DMS 273 (cell line): Measurements from ENCODE around the gene OSTM1.
A peak's percentile ranks its signal among the peaks of the same experiment; 100 is the strongest.
"Not testable (repeated sequence)": the region's sequence is repeated elsewhere in the genome, so short reads cannot be mapped to it uniquely, and the experiment has no call there.

Experiments
- DNase-seq: peaks from one replicate; lab custom pipeline; 2025; ENCODE audit not compliant: unreplicated experiment; lab: John Stamatoyannopoulos, UW

The OSTM1 gene

GRCh38 chr6:108027056-108027455, 47.5 kb downstream of the OSTM1 start:
- peak; percentile 55 for DNase-seq

DNA sequence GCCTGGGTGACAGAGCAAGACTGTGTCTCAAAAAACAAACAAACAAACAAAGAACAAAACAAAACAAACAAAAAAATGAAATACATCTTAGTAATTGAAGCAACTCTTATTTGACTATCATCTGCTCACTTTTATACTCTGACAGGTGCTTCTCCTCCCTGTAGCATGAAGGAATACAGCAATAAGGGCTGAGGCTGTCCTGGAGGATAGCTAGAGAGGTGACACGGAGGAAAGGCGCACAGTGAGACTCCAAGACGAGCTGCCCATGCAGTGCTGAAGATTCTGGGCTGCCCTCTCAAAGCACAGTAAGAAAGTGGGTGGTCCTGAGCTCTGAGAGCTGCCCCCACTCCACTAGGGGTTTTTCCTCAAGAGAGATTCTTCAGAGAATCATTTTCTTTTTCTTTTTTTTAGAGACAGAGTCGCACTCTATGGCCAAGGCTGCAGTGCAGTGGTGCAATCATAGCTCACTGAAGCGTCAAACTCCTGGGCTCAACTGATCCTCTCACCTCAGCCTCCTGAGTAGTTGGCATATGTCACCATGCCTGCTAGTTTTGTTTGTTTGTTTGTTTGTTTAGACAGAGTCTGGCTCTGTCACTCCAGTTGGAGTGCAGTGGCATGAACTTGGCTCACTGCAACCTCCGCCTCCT, 50.0 kb downstream of the OSTM1 start:
- no peak for DNase-seq

- no peak for DNase-seq
Measured at GRCh38 chr6:108020472-108021116, 53.9 kb downstream of the OSTM1 start.

DNA sequence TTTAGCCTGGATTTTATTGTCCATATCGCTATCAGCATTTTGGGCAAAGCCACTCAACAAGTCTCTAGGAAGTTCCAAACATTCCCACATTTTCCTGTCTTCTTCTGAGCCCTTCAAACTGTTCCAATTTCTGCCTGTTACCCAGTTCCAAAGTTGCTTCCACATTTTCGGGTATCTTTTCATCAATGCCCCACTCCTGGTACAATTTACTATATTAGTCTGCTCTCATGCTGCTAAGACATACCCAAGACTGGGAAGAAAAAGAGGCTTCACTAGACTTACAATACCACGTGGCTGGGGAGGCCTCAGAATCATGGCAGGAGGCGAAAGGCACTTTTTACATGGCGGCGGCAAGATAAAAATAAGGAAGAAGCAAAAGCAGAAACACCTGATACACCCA, 58.3 kb downstream of the OSTM1 start:
- not testable (repeated sequence) for DNase-seq

DNA sequence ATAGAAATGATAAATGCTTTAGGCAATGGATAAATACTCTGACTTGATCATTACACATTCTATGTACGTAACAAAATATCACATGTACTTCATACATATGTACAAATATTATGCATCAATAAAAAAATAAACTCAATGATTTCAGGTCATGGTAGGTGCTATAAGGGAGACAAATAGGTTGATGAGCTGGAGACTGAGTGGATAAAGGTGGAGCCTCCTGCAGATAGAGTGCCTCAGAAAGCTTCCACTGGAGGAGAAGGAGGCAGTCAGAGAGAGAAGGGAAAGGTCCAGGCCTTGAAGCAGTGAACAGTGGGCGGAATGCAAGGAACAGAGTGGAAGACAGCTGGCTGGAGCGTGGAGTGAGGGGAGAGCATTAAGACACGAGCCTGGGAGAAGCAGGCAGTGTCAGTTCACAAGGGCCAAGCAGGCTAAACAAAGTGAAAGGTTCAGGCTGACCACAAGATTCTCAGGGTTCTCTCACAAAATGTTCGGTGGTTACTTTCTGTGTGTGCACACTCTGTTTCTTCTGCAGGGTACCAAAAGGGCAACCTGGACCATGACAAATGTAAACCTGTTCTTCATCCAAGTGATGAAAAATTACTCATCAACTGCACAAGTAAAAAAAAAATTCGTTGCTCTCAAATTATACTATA, 60.6 kb downstream of the OSTM1 start:
- DNase-seq = no peak

GRCh38 chr6:108009894-108010293, 64.6 kb downstream of the OSTM1 start:
- DNase-seq = no peak

GRCh38 chr6:108009258-108009657, 65.3 kb downstream of the OSTM1 start:
- not testable (repeated sequence) for DNase-seq

- no peak for DNase-seq
Measured at GRCh38 chr6:108008363-108008762, 66.2 kb downstream of the OSTM1 start.

DNA sequence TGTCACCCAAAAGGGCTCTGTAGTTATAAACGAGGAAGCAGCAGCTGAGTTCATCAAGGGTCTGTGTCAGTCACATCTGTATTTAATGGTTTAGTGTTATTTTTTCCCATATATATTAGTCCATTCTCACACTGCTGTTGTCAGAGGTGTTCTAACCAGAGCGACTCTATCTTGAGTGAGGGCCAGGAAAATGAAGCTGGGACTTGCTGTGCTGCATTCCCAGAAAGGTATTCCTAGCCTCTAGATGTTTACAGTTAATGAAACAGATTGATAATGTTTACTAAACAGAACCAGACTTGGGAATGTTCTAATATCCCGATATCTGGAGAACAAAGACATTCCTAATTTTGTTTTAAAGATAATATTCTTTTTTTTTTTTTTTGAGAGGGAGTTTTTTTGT, 68.6 kb downstream of the OSTM1 start:
- DNase-seq = no peak

DNA sequence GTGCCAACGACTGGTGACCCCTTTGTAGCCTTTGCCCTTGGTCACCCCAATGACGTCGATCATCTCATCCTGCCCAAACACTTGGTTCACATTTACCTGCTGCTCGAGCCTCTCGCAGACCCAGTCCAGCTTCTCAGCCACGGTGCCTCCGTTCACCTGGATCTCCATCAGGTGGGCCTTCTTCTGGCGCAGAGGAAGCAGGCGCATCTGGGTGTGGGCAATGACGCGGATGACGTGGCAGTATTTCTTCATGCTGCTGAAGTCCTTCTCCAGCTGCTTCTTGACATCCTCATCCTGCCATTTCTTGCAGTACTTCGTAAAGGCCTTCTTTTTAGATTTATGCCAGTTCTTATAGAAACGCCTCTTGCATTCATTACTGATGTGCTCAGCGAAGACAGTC, 69.7 kb downstream of the OSTM1 start:
- DNase-seq = no peak

DNA sequence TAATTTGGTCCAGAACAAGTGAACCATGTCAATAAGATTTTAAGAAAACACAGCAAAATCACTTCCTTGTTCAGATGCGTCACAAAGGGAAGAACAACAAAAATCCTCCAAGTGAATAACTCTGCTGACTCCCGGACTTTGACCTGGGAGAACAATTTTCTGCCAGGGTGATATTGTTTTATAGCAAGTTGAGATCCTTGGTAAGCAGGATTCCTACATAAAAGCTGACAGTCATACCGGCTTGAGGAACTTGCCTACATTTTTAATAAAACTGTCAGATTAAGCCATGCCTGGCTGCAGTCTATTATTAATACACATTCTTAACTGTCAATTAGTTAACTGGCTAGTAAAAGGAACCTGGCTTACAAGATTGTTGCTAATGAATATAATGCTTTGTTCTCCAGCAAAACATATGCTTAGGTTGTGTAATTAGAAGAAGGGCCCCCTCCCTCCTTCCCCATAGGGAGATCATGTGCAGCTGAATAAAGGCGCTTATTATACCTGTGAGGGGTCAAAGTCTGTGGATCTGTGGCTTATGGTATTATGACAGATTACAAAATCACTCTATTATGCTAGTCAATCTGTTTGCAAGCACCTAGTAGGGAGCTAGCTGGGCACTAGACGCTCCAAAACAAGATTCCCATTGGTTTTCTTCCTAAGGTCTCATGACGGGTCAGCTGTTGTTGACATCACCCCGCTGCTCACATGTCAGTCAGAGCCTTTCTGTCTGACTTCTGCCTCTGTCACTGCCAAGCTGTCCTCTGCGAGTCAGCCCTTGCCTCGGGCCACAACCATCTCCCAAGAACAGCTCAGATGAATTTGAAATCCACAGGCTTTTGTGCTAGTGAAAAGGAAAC, 71.9 kb downstream of the OSTM1 start:
- peak; percentile 66 for DNase-seq

- DNase-seq = no peak
Measured at GRCh38 chr6:108001696-108002231, 72.8 kb downstream of the OSTM1 start.

GRCh38 chr6:108000259-108000658, 74.3 kb downstream of the OSTM1 start:
- not testable (repeated sequence) for DNase-seq

DNA sequence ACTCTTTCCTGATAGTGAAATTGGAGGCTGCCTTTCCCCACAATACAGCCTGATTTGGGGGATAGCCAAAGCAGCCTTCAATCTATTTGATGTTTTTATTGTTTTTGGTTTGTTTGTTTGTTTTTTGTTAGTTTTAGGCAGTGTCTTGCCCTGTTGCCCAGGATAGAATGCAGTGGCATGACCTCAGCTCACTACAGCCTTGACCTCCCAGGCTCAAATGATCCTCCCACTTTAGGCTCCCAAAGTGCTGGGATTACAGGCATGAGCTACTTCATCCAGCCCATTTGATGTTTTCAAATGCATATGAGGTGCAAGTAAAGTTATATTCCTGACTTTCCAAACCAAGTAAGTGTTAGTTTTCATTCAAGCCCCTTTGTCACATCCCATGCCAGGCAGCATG, 75.2 kb downstream of the OSTM1 start:
- no peak for DNase-seq

DNA sequence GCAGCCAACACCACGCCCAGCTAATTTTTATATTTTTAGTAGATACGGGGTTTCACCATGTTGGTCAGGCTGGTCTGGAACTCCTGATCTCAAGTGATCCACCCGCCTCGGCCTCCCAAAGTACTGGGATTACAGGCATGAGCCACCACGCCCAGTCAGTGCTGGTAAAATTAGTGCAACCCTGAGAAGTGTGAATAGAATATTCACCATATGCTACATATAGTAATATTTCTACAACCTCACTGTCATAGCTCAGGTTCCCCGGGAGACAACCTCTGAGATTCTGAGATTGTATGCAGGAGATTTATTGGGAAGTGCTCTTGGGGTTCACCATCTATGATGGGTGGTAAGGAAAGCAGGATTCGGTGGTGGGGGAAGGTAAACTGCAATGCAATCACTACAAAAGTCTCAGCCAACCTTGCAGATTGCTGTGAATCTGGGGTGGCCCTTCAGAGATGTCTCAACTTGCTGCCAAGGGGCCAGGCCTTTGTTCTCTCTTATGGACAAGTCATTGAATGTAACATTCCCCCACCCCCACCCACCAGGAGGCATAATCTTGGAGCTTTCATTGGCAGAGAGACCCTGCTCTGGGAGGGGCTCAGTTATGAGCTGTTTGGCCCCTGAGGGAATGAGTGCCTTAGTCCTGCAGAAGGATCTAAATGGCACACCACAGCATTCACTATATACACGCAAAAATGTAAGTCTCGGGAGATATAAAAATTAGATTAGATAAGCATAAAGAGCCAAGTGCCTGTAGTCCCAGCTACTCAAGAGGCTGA, 82.6 kb downstream of the OSTM1 start:
- DNase-seq = no peak
